Small intestine (tissue), 7 donors: ENCODE data around the gene GPR162. TPM values are rescaled to one million over a fixed set of nuclear protein-coding genes. Genes with fewer than 3 reads are reported as not detected.
A peak's percentile ranks its signal among the peaks of the same experiment; 100 is the strongest.

Source experiments
- DNase-seq, 2 donors: peaks; one replicate each; pipeline versions ENCODE4 v3.0.0 to v3.0.0-alpha.2; 2013
- FAIRE-seq: peaks from 2 replicates; lab custom pipeline; 2012; peaks lifted over from hg19 to GRCh38; lab: Jason Lieb, UNC
- H3K27ac ChIP-seq, 3 donors: one replicate each; pipeline ENCODE4 v1.5.1; 2013; ENCODE audit warnings: low read length in 2 of 3, mild to moderate bottlenecking in 2 of 3, control low read depth in 1 of 3, inconsistent platforms in 1 of 3, low read depth in 1 of 3, moderate library complexity in 1 of 3
- H3K27me3 ChIP-seq, 3 donors: one replicate each; pipeline ENCODE4 v1.6.1; 2013; ENCODE audit warnings: low read length in 3 of 3, inconsistent platforms in 1 of 3; ENCODE audit not compliant: control insufficient read depth in 3 of 3, insufficient read depth in 3 of 3
- H3K36me3 ChIP-seq, 3 donors: one replicate each; pipeline ENCODE4 v1.6.1; 2013; ENCODE audit warnings: low read length in 3 of 3, inconsistent platforms in 1 of 3, low read depth in 1 of 3, mild to moderate bottlenecking in 1 of 3, moderate library complexity in 1 of 3; ENCODE audit not compliant: control insufficient read depth in 3 of 3, insufficient read depth in 2 of 3
- H3K4me1 ChIP-seq, 3 donors: one replicate each; pipeline ENCODE4 v1.6.1; 2013; ENCODE audit warnings: low read length in 2 of 3, inconsistent platforms in 1 of 3, low read depth in 1 of 3, mild to moderate bottlenecking in 1 of 3, moderate library complexity in 1 of 3; ENCODE audit not compliant: control insufficient read depth in 3 of 3, insufficient read depth in 2 of 3
- H3K4me3 ChIP-seq, 3 donors: one replicate each; pipeline ENCODE4 v1.5.1; 2013; ENCODE audit warnings: low read length in 3 of 3, control low read depth in 1 of 3, inconsistent platforms in 1 of 3, low read depth in 1 of 3, mild to moderate bottlenecking in 1 of 3, moderate library complexity in 1 of 3
- H3K9me3 ChIP-seq, 2 donors: one replicate each; pipeline ENCODE4 v1.6.1; 2013; ENCODE audit warnings: low read depth in 1 of 2, low read length in 1 of 2; ENCODE audit not compliant: control insufficient read depth in 2 of 2, insufficient read depth in 1 of 2
- WGBS, 3 donors: extraction: QIAGEN DNeasy Blood & Tissue Kit; methylation state at CpG; one replicate each; pipeline ENCODE4 v1.1.7; 2013; 5-methylcytosine and 5-hydroxymethylcytosine counted together
- polyA plus RNA-seq, 4 donors: library from polyadenylated mRNA; stranded (reverse) in 3 of 4; unstranded in 1 of 4; fragments of 200-250 nt in 3 of 4; fragments of 120-200 nt in 1 of 4; gene quantifications; one replicate each; pipeline versions ENCODE4 v1.2.1 to v1.2.3, GENCODE V29; 2013
- donor health status: healthy with polysubstance abuse.
- donor health status: control.
- donor health status: control.
- donor health status: Bipolar disorder and iron deficiency.
- donor health status: healthy.

The GPR162 gene
- polyA plus RNA-seq, 4 donors, result 1.1 to 6.7 (median 5.1) TPM; not detected in 1

GRCh38 chr12:6849976-6850560 is 28.4 kb downstream of the GPR162 start:
- Histone ChIP-seq H3K36me3 (peaks cover 0 to 58% (median 3%) of the 10 kb centered on the region in 3 donors), H3K9me3 (no peaks in the 10 kb centered on the region), H3K4me3 (peak overlapping the region in 2 of 3 donors; percentile 58 to 72), H3K4me1 (peaks cover 0 to 27% (median 5%) of the 10 kb centered on the region in 3 donors), H3K27me3 (no peaks in the 10 kb centered on the region), H3K27ac (peak overlapping the region; percentile 52 to 99 (median 68))
- no peak for DNase-seq
- no peak for FAIRE-seq
- 82 to 83% (median 82%) methylated on average over 10 of the region's 10 CpGs for WGBS, 3 donors

- 7 to 25% (median 19%) methylated on average over 16 of the region's 16 CpGs for WGBS, 3 donors
- H3K27me3 ChIP-seq, result no peaks in the 10 kb centered on the region
- H3K4me1 ChIP-seq, result peaks cover 0 to 27% (median 5%) of the 10 kb centered on the region in 3 donors
- H3K36me3 ChIP-seq, result peaks cover 2 to 57% (median 3%) of the 10 kb centered on the region in 3 donors
- no peaks in the 10 kb centered on the region for H3K9me3 ChIP-seq
- H3K27ac ChIP-seq, result peak overlapping the region; percentile 52 to 99 (median 95)
- no peak for FAIRE-seq
- H3K4me3 ChIP-seq, result peak overlapping the region in 2 of 3 donors; percentile 58 to 72
- DNase-seq, result peak; percentile 94 to 98
Observed at GRCh38 chr12:6850796-6851152, 29.2 kb downstream of the GPR162 start.

- FAIRE-seq (peak; percentile 51), DNase-seq (peak; percentile 97 to 100)
- WGBS, 3 donors, result 0 to 1% (median 0%) methylated on average over 37 of the region's 37 CpGs
- peak within 1 kb of the TSS; percentile 55 to 72 (median 58) for H3K4me3 ChIP-seq
- no peaks in the 10 kb centered on the region for H3K9me3 ChIP-seq
- H3K4me1 ChIP-seq, result peaks cover 0 to 27% (median 5%) of the 10 kb centered on the region in 3 donors
- H3K27me3 ChIP-seq, result no peaks in the 10 kb centered on the region
- H3K36me3 ChIP-seq, result peaks cover 3 to 57% (median 3%) of the 10 kb centered on the region in 3 donors
- peak within 1 kb of the TSS; percentile 92 to 99 (median 95) for H3K27ac ChIP-seq
Observed at GRCh38 chr12:6851153-6851920, 29.7 kb downstream of the GPR162 start, which contains the start of gene CDCA3. CDCA3 (minus strand) TSS chr12:6851286; CDS start chr12:6850952, 334 bp downstream.

GRCh38 chr12:6851921-6852650 is 30.5 kb downstream of the GPR162 start, which contains the start of gene USP5:
USP5 (plus strand) TSS chr12:6852150; CDS start chr12:6852180, 30 bp downstream.
- no peaks in the 10 kb centered on the region for H3K9me3 ChIP-seq
- peaks cover 3 to 57% (median 5%) of the 10 kb centered on the region in 3 donors for H3K36me3 ChIP-seq
- H3K4me1 ChIP-seq, result peaks cover 0 to 27% (median 5%) of the 10 kb centered on the region in 3 donors
- WGBS, 3 donors, result 0% methylated on average over 65 of the region's 65 CpGs
- FAIRE-seq, result peak; percentile 30
- peak within 1 kb of the TSS; percentile 92 to 99 (median 95) for H3K27ac ChIP-seq
- H3K4me3 ChIP-seq, result peak within 1 kb of the TSS; percentile 54 to 72 (median 55)
- peak; percentile 100 for DNase-seq
- no peaks in the 10 kb centered on the region for H3K27me3 ChIP-seq

GRCh38 chr12:6852651-6853354 is 31.2 kb downstream of the GPR162 start:
- Histone ChIP-seq H3K4me3 (peak overlapping the region; percentile 37 to 72 (median 54)), H3K36me3 (peaks cover 3 to 55% (median 9%) of the 10 kb centered on the region in 3 donors), H3K27ac (peak overlapping the region in 2 of 3 donors; percentile 47 to 72), H3K9me3 (no peaks in the 10 kb centered on the region), H3K27me3 (no peaks in the 10 kb centered on the region), H3K4me1 (peaks cover 0 to 27% (median 5%) of the 10 kb centered on the region in 3 donors)
- WGBS, 3 donors, result 1 to 2% (median 2%) methylated on average over 17 to 18 of the region's 18 CpGs
- DNase-seq (peak in 1 of 2 donors; percentile 71), FAIRE-seq (no peak)

GRCh38 chr12:6853626-6854025 is 32.0 kb downstream of the GPR162 start:
- Histone ChIP-seq H3K27me3 (no peaks in the 10 kb centered on the region), H3K4me1 (peaks cover 0 to 27% (median 5%) of the 10 kb centered on the region in 3 donors), H3K27ac (peak overlapping the region in 1 of 3 donors; percentile 72), H3K9me3 (no peaks in the 10 kb centered on the region), H3K36me3 (peaks cover 6 to 55% (median 10%) of the 10 kb centered on the region in 3 donors), H3K4me3 (no peak overlapping the region)
- WGBS, 3 donors, result 34 to 75% (median 54%) methylated on average over 1 of the region's 1 CpG
- DNase-seq (no peak), FAIRE-seq (no peak)

- H3K36me3 ChIP-seq, result peaks cover 6 to 55% (median 11%) of the 10 kb centered on the region in 3 donors
- WGBS, 3 donors, result 76 to 82% (median 80%) methylated on average over 6 of the region's 6 CpGs
- no peak overlapping the region for H3K27ac ChIP-seq
- DNase-seq, result no peak
- FAIRE-seq, result no peak
- no peak overlapping the region for H3K4me3 ChIP-seq
- peaks cover 0 to 27% (median 5%) of the 10 kb centered on the region in 3 donors for H3K4me1 ChIP-seq
- no peaks in the 10 kb centered on the region for H3K27me3 ChIP-seq
- no peaks in the 10 kb centered on the region for H3K9me3 ChIP-seq
Observed at GRCh38 chr12:6854036-6854435, 32.4 kb downstream of the GPR162 start.
